Peyer's patch (tissue), 4 donors: ENCODE measurements around the gene ST6GAL2.

ENCODE experiments used
- CTCF ChIP-seq, 6 experiments: fragments of 450-650 bp in 4 of 6; fragments of 200-600 bp in 2 of 6; sonication (generic) in 1 of 6; IDR thresholded peaks; one replicate each; pipeline ENCODE4 v1.5.1; 2017 to 2019; ENCODE audit warnings: antibody characterized with exemption in 6 of 6, mild to moderate bottlenecking in 3 of 6, moderate library complexity in 1 of 6
- POLR2A ChIP-seq, 2 donors: fragments of 450-650 bp; IDR thresholded peaks; one replicate each; pipeline ENCODE4 v1.5.1; 2017; ENCODE audit warnings: antibody characterized with exemption in 2 of 2, mild to moderate bottlenecking in 2 of 2, moderate library complexity in 2 of 2

GRCh38 chr2:106867196-106867953 is 18.6 kb downstream of the ST6GAL2 start:
- TF ChIP-seq CTCF (IDR thresholded peaks at IDR 0.05), result no peak
- no peak for TF ChIP-seq POLR2A (IDR thresholded peaks at IDR 0.05)
